Heart left ventricle (tissue), 16 donors: ENCODE results near the gene TNFRSF8. TPM values are rescaled to one million over a fixed set of nuclear protein-coding genes. Genes with fewer than 3 reads are reported as not detected.
A peak's percentile ranks its signal among the peaks of the same experiment; 100 is the strongest.

ENCODE experiments used
- ATAC-seq, 4 donors: fragments of 200-7000 bp; cut with Tn5 transposase; one replicate each; pipeline ENCODE4 v1.9.1; 2020 to 2022; ENCODE audit warnings: moderate library complexity in 4 of 4, mild to moderate bottlenecking in 3 of 4, moderate number of reproducible peaks in 1 of 4
- DNase-seq, 5 donors: peaks; one replicate each; pipeline ENCODE4 v3.0.0-alpha.2; 2020
- H3K27ac ChIP-seq, 12 donors: fragments of 200-600 bp; sonication (generic) in 4 of 12; one replicate each; pipeline versions ENCODE4 v1.5.0 to v1.8.0; 2016 to 2022; ENCODE audit warnings: mild to moderate bottlenecking in 2 of 12
- H3K27me3 ChIP-seq, 9 donors: fragments of 200-600 bp; sonication (generic) in 2 of 9; one replicate each; pipeline versions ENCODE4 v1.5.1 to v1.8.0; 2016 to 2022; ENCODE audit warnings: mild to moderate bottlenecking in 3 of 9
- H3K36me3 ChIP-seq, 9 donors: fragments of 200-600 bp; sonication (generic) in 2 of 9; one replicate each; pipeline versions ENCODE4 v1.5.0 to v1.8.0; 2018 to 2022; ENCODE audit warnings: mild to moderate bottlenecking in 2 of 9
- H3K4me1 ChIP-seq, 12 donors: fragments of 200-600 bp; sonication (generic) in 4 of 12; one replicate each; pipeline versions ENCODE4 v1.5.0 to v1.8.0; 2016 to 2022; ENCODE audit warnings: mild to moderate bottlenecking in 3 of 12
- H3K4me3 ChIP-seq, 12 donors: fragments of 200-600 bp; sonication (generic) in 4 of 12; one replicate each; pipeline versions ENCODE4 v1.5.0 to v1.8.0; 2017 to 2022; ENCODE audit warnings: mild to moderate bottlenecking in 9 of 12, moderate library complexity in 4 of 12
- H3K9me3 ChIP-seq, 12 donors: fragments of 200-600 bp; sonication (generic) in 4 of 12; one replicate each; pipeline versions ENCODE4 v1.5.0 to v1.8.0; 2016 to 2022; ENCODE audit warnings: mild to moderate bottlenecking in 1 of 12
- CTCF ChIP-seq, 12 donors: fragments of 200-600 bp; sonication (generic) in 4 of 12; IDR thresholded peaks; one replicate each; pipeline versions ENCODE4 v1.5.0 to v1.8.0; 2018 to 2022; ENCODE audit warnings: antibody characterized with exemption in 12 of 12, mild to moderate bottlenecking in 5 of 12
- POLR2A ChIP-seq, 2 donors: fragments of 450-650 bp; IDR thresholded peaks; one replicate each; pipeline ENCODE4 v1.6.1; 2017; ENCODE audit warnings: antibody characterized with exemption in 2 of 2, mild to moderate bottlenecking in 2 of 2, moderate library complexity in 2 of 2
- WGBS, 4 donors: extraction: QIAGEN DNeasy Blood & Tissue Kit in 2 of 4; methylation state at CpG; one replicate each; pipeline versions ENCODE4 v1.1.5 to v1.1.7; 2013 to 2018; 5-methylcytosine and 5-hydroxymethylcytosine counted together
- intact Hi-C, 10 donors: fragments of 100-400 bp; cut with DNase I; formaldehyde crosslinking; loops; one replicate each; pipeline versions ENCODE4 v1.11.1 to v1.14.2; 2022
- polyA plus RNA-seq, 2 donors: library from polyadenylated mRNA; stranded (reverse); fragments of 200-250 nt; gene quantifications; one replicate each; pipeline ENCODE4 v1.2.3, GENCODE V29; 2013
- total RNA-seq, 9 donors: library from RNA; depleted of rRNA in 2 of 9; stranded (reverse); fragments of >200 nt in 2 of 9; fragmentation: NEBNext Ultra II Directional in 3 of 9; extraction: Animal tissue kit (Norgen Biotek cat#: 25700) in 3 of 9; gene quantifications; one replicate each; pipeline versions ENCODE4 v1.1.0 to v1.2.4, GENCODE V29; 2016 to 2023
- donor health status: ischemic (EF 13 %, LVEDD 7.1; RV severe dilation, severe dysfunction).
- donor health status: healthy with polysubstance abuse.
- donor health status: DM: no; HTN: yes; CAD: no.
- donor health status: DM: no; HTN: no; CAD: no.
- donor health status: ischemic (EF 25% LVEDD 6.9; RV normal size, moderate dysfunction).
- donor health status: ischemic (EF 25% LVEDD 5.7; RV mildly dilated, moderate dysfunction).
- donor health status: healthy.
- donor health status: DM: yes; HTN: yes; CAD: no.
- donor health status: ischemic (EF 35%, LVEDD 5.7; RV mildly dilated, moderate dysfunction).
- donor health status: nonischemic (EF 11% LVEDD 7.7; RV severe dilation, severe dysfunction).
- donor health status: DM: yes; HTN: yes; CAD: no.
- donor health status: PGD.
- donor health status: ischemic (EF 29% LVEDD 5.4; RV normal size, mild dysfunction).
- donor health status: nonischemic (EF 23%, LVEDD 6.1; RV moderate dilation, normal function).

TNFRSF8 gene
- total and polyA plus RNA-seq, 11 donors = 0.51 to 4.5 (median 0.76) TPM

- TF ChIP-seq POLR2A (IDR thresholded peaks at IDR 0.05) = no peak
- no peak for TF ChIP-seq CTCF (IDR thresholded peaks at IDR 0.05)
- intact Hi-C loops = no loop called here
- H3K27me3 ChIP-seq = no peaks in the 10 kb centered on the region
- H3K9me3 ChIP-seq = no peaks in the 10 kb centered on the region
- 88 to 93% (median 91%) methylated on average over 6 of the region's 6 CpGs for WGBS, 4 donors
- H3K4me1 ChIP-seq = peaks cover 0 to 9% (median 3%) of the 10 kb centered on the region in 12 donors
- no peak overlapping the region for H3K4me3 ChIP-seq
- no peaks in the 10 kb centered on the region for H3K36me3 ChIP-seq
- no peak overlapping the region for H3K27ac ChIP-seq
- DNase-seq = no peak
- no peak for ATAC-seq
These were observed 16.4 kb upstream of the TNFRSF8 start for GRCh38 chr1:12046749-12047119.

- Histone ChIP-seq H3K4me3 (no peak overlapping the region), H3K27me3 (no peaks in the 10 kb centered on the region), H3K9me3 (no peaks in the 10 kb centered on the region), H3K36me3 (no peaks in the 10 kb centered on the region), H3K4me1 (peaks cover 0 to 15% (median 8%) of the 10 kb centered on the region in 12 donors), H3K27ac (no peak overlapping the region)
- WGBS, 4 donors = 70 to 74% (median 72%) methylated on average over 17 to 18 of the region's 18 CpGs
- intact Hi-C loops = no loop called here
- no peak for TF ChIP-seq CTCF (IDR thresholded peaks at IDR 0.05)
- ATAC-seq (peak in 1 of 4 donors; percentile 11), DNase-seq (no peak)
These were observed 15.8 kb upstream of the TNFRSF8 start for GRCh38 chr1:12047120-12047876.

GRCh38 chr1:12048372-12048771 is 14.7 kb upstream of the TNFRSF8 start:
- DNase-seq = no peak
- Histone ChIP-seq H3K4me1 (peaks cover 0 to 25% (median 16%) of the 10 kb centered on the region in 12 donors), H3K4me3 (no peak overlapping the region), H3K27me3 (no peaks in the 10 kb centered on the region), H3K27ac (no peak overlapping the region), H3K36me3 (no peaks in the 10 kb centered on the region), H3K9me3 (no peaks in the 10 kb centered on the region)
- intact Hi-C loops = no loop called here
- no peak for ATAC-seq
- no peak for TF ChIP-seq POLR2A (IDR thresholded peaks at IDR 0.05)
- no peak for TF ChIP-seq CTCF (IDR thresholded peaks at IDR 0.05)
- 43 to 67% (median 50%) methylated on average over 2 of the region's 2 CpGs for WGBS, 4 donors

GRCh38 chr1:12049616-12050015 is 13.5 kb upstream of the TNFRSF8 start:
- WGBS, 4 donors = 71 to 80% (median 75%) methylated on average over 4 of the region's 4 CpGs

More at GRCh38 chr1:12049616-12050015, 13.5 kb upstream of the TNFRSF8 start:
- ATAC-seq (no peak), DNase-seq (no peak)
- H3K4me1 ChIP-seq = peaks cover 0 to 24% (median 16%) of the 10 kb centered on the region in 12 donors
- H3K27ac ChIP-seq = no peak overlapping the region
- H3K9me3 ChIP-seq = no peaks in the 10 kb centered on the region
- no peak overlapping the region for H3K4me3 ChIP-seq
- intact Hi-C loops = no loop called here
- H3K36me3 ChIP-seq = no peaks in the 10 kb centered on the region
- TF ChIP-seq CTCF (IDR thresholded peaks at IDR 0.05) (no peak), POLR2A (IDR thresholded peaks at IDR 0.05) (no peak)
- H3K27me3 ChIP-seq = no peaks in the 10 kb centered on the region
